Measurements from ENCODE around the gene CRIP3. TPM values are rescaled to one million over a fixed set of nuclear protein-coding genes. Genes with fewer than 3 reads are reported as not detected.

Gene CRIP3
- total and polyA plus RNA-seq, 2 of the 13 experiments (the other 11 are each of a cell fraction or from before 2014, with no cell fraction given) = 6.3 to 9.3 TPM

DNA sequence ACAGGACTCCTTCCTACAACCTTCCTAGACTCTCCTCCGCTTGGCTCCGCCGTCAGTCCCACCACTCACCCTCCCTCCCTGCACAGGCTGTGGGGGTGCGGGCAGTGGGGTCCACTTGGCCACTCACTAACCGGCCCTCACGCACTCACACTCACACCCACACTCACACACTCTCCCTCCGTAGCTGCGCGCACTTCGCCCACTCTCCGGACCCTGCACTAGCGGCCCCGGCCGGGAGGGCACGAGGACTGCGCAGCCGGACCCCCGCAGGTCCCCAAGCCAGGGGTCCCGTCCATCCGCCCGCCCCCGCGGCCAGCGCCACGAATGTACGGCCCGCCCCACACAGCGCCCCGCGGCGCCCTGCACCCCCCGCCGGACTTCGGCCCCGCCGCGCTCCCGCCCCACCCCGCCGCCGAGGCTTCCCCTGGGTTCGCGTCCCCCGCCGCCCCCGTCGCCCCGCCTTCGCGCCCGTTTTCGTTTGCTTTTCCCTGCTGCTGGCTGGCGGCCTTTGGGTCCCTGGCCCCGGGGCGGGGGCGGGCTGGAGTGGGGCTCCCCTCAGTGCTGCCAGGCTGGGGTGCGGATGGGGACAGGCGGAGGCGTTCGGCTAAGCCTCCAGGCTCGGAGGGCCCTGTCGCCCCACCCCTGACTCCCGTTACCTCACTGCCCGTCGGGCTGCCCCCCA lies 33.6 kb downstream of the CRIP3 start (continued):
- TF ChIP-seq HMG20A (CRISPR knock-in tag; IDR thresholded peaks at IDR 0.05; ENCODE audit: borderline replicate concordance) = no peak
- TF ChIP-seq EED (CRISPR knock-in tag; IDR thresholded peaks at IDR 0.05) = no peak
- no peak for TF ChIP-seq SRF (IDR thresholded peaks at IDR 0.05; ENCODE audit: low read depth, low read length)
- TF ChIP-seq KAT8 (CRISPR knock-in tag; IDR thresholded peaks at IDR 0.05) = peak; percentile 54; the same call in 1 of the 2 replicates
- peak; percentile 70 for TF ChIP-seq RARA (CRISPR knock-in tag; IDR thresholded peaks at IDR 0.05)
- TF ChIP-seq ZNF142 (CRISPR knock-in tag; IDR thresholded peaks at IDR 0.05) = peak; percentile 77; the same call in 1 of the 2 replicates
- TF ChIP-seq AGO1 (IDR thresholded peaks at IDR 0.05; ENCODE audit: low read depth, low read length, poor library complexity, severe bottlenecking) = no peak
- no peak for TF ChIP-seq TEAD2 (CRISPR knock-in tag; IDR thresholded peaks at IDR 0.05)
- no peak for TF ChIP-seq RFX1 (IDR thresholded peaks at IDR 0.05)
- TF ChIP-seq ZNF790 (CRISPR knock-in tag; IDR thresholded peaks at IDR 0.05; ENCODE audit: borderline replicate concordance) = peak; percentile 73; the same call in 1 of the 2 replicates
- no peak for TF ChIP-seq TRIM24 (CRISPR knock-in tag; IDR thresholded peaks at IDR 0.05)
- TF ChIP-seq ESRRA (CRISPR knock-in tag; IDR thresholded peaks at IDR 0.05; ENCODE audit: low read depth) = peak; percentile 77; the same call in 1 of the 2 replicates
- no peak for TF ChIP-seq NONO (IDR thresholded peaks at IDR 0.05)
- peak; percentile 71 for TF ChIP-seq NONO (CRISPR knock-in tag; conservative IDR thresholded peaks at IDR 0.05)
- peak; percentile 82; the same call in 1 of the 2 replicates for TF ChIP-seq ZC3H13 (CRISPR knock-in tag; IDR thresholded peaks at IDR 0.05)
- no peak for TF ChIP-seq ZFAT (CRISPR knock-in tag; conservative IDR thresholded peaks at IDR 0.05)
- TF ChIP-seq JUND (CRISPR knock-in tag; IDR thresholded peaks at IDR 0.05) = peak; percentile 50; the same call in 1 of the 2 replicates
- no peak for TF ChIP-seq FOXJ3 (CRISPR knock-in tag; IDR thresholded peaks at IDR 0.05; ENCODE audit: borderline replicate concordance)
- no peak for TF ChIP-seq FOSL1 (CRISPR knock-in tag; IDR thresholded peaks at IDR 0.05; ENCODE audit: borderline replicate concordance)
- no peak for TF ChIP-seq ZNF530 (CRISPR knock-in tag; IDR thresholded peaks at IDR 0.05; ENCODE audit: low read depth)
- 0 out of 2 replicates have a peak, but pooled peaks have one; percentile 22 for TF ChIP-seq FOSL2 (CRISPR knock-in tag; IDR thresholded peaks at IDR 0.05)
- TF ChIP-seq EZH2 (conservative IDR thresholded peaks at IDR 0.05; ENCODE audit: low read depth, low read length) = no peak
- TF ChIP-seq ZNF263 (CRISPR knock-in tag; IDR thresholded peaks at IDR 0.05) = no peak; the same call in none of the 2 replicates
- peak; percentile 56; the same call in 1 of the 2 replicates for TF ChIP-seq SAP130 (CRISPR knock-in tag; IDR thresholded peaks at IDR 0.05; ENCODE audit: low read depth)
- 0 out of 2 replicates have a peak, but pooled peaks have one; percentile 6 for TF ChIP-seq GZF1 (CRISPR knock-in tag; IDR thresholded peaks at IDR 0.05)
- no peak for TF ChIP-seq NFE2L2 (IDR thresholded peaks at IDR 0.05; ENCODE audit: low read length)
- peak; percentile 66; the same call in 1 of the 2 replicates for TF ChIP-seq CAMTA2 (CRISPR knock-in tag; IDR thresholded peaks at IDR 0.05; ENCODE audit: borderline replicate concordance)
